GM21576 (cell line): ENCODE data around the gene NEK7.

Experiments used
- ATAC-seq: cut with Tn5 transposase; IDR thresholded peaks from one replicate; pipeline ENCODE4 v1.9.1; 2021; ENCODE audit warnings: mild to moderate bottlenecking, moderate library complexity; ENCODE audit not compliant: unreplicated experiment

NEK7 gene

GRCh38 chr1:198330982-198331615, 174.3 kb downstream of the NEK7 start:
- ATAC-seq = no peak

GRCh38 chr1:198333744-198334143, 176.9 kb downstream of the NEK7 start:
- ATAC-seq = no peak

GRCh38 chr1:198335663-198336062, 178.9 kb downstream of the NEK7 start:
- no peak for ATAC-seq

GRCh38 chr1:198337886-198338285, 181.1 kb downstream of the NEK7 start:
- ATAC-seq = no peak

GRCh38 chr1:198340139-198340538, 183.3 kb downstream of the NEK7 start:
- ATAC-seq = no peak

- no peak for ATAC-seq
Measured at GRCh38 chr1:198346178-198346577, 189.4 kb downstream of the NEK7 start.

- ATAC-seq = no peak
Measured at GRCh38 chr1:198350456-198350855, 193.7 kb downstream of the NEK7 start.

- peak; percentile 85 for ATAC-seq
Measured at GRCh38 chr1:198352975-198353695, 196.3 kb downstream of the NEK7 start.

GRCh38 chr1:198357937-198358336, 201.1 kb downstream of the NEK7 start:
- ATAC-seq = no peak

GRCh38 chr1:198359024-198359653, 202.3 kb downstream of the NEK7 start:
- ATAC-seq = no peak

GRCh38 chr1:198360208-198360729, 203.5 kb downstream of the NEK7 start:
- ATAC-seq = no peak

GRCh38 chr1:198361237-198361767, 204.5 kb downstream of the NEK7 start:
- no peak for ATAC-seq

- no peak for ATAC-seq
Measured at GRCh38 chr1:198363625-198364151, 206.9 kb downstream of the NEK7 start.

GRCh38 chr1:198364471-198364870, 207.7 kb downstream of the NEK7 start:
- no peak for ATAC-seq

GRCh38 chr1:198367296-198367695, 210.5 kb downstream of the NEK7 start:
- no peak for ATAC-seq

- ATAC-seq = no peak
Measured at GRCh38 chr1:198370996-198371395, 214.2 kb downstream of the NEK7 start.
